GM13976 (cell line): Measurements from ENCODE around the gene JUP.

Experiments used
- DNase-seq: peaks from one replicate; pipeline ENCODE4 v3.0.0; 2012; ENCODE audit warnings: low spot score
- in situ Hi-C: fragments of 300-500 bp; cut with MboI; formaldehyde crosslinking; loops from one replicate; pipeline ENCODE4 v1.12.0; 2022; ENCODE audit warnings: low sequenced_read_pairs, mixed read lengths, inconsistent platforms; ENCODE audit not compliant: unreplicated experiment
- TF ChIP-seq, protein P1 (sequence below): IDR thresholded peaks from 2 replicates; pipeline ENCODE4 v1.5.1; 2012; ENCODE audit warnings: borderline replicate concordance, mild to moderate bottlenecking; ENCODE audit not compliant: insufficient read depth; ENCODE audit errors: extremely low read depth, missing control alignments, control extremely low read depth

JUP gene

DNA sequence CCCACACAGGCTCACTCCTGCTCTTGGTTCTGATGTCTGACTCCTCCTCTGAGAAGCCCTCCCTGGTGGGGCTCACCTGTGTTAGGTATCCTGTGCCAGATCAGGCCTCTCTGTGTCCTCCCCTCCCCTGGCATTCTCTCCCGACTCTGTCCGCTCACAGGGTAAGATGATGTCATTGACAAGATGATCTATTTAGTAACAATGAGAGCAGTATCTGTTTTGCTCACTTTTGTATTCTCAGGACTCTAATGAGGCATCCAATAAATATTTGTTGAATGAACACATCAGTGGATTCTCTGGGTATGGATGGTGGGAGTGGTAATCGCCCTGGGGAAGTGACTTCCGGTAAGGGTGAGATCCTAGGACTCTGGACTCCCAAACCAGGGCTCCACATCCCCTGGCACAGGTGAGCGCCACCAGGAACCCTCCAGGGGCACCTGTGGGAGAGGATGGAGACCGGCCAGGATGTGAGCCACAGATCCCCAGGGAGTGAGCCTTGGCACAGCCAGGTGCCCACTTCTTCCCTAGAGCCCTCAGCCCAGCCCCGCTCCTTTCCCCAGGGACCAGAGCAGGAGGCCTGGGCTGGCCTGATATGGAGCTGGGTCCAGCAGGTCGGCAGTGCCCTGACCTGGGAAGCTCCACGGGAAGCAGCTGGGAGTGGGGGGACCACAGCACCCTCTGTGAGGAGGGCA, 46.7 kb downstream of the JUP start:
- TF ChIP-seq, protein P1, sequence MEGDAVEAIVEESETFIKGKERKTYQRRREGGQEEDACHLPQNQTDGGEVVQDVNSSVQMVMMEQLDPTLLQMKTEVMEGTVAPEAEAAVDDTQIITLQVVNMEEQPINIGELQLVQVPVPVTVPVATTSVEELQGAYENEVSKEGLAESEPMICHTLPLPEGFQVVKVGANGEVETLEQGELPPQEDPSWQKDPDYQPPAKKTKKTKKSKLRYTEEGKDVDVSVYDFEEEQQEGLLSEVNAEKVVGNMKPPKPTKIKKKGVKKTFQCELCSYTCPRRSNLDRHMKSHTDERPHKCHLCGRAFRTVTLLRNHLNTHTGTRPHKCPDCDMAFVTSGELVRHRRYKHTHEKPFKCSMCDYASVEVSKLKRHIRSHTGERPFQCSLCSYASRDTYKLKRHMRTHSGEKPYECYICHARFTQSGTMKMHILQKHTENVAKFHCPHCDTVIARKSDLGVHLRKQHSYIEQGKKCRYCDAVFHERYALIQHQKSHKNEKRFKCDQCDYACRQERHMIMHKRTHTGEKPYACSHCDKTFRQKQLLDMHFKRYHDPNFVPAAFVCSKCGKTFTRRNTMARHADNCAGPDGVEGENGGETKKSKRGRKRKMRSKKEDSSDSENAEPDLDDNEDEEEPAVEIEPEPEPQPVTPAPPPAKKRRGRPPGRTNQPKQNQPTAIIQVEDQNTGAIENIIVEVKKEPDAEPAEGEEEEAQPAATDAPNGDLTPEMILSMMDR, result no peak
- in situ Hi-C loops, result loop anchor here (10.0 kb wide), 1 partner anchor 65 kb away; no protein-coding TSS in a partner anchor
- no peak for DNase-seq

DNA sequence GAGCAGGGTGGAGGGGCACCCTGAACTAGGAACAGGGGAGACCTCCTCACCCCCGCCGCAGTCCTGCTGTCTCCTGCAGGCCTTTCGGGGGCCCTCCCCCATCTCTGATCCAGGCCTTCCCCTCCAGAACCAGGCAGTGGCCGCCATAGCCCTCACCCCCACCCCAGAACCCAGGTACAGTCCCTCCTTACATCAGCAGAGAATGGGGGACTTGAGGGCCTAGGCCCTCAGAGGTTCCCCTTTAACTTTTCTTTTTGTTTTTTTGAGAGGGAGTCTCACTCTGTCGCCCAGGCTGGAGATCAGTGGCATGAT, 47.8 kb downstream of the JUP start:
- in situ Hi-C loops, result loop anchor here (10.0 kb wide), 1 partner anchor 66 kb away; no protein-coding TSS in a partner anchor
- DNase-seq, result no peak
- TF ChIP-seq, protein P1, result no peak

DNA sequence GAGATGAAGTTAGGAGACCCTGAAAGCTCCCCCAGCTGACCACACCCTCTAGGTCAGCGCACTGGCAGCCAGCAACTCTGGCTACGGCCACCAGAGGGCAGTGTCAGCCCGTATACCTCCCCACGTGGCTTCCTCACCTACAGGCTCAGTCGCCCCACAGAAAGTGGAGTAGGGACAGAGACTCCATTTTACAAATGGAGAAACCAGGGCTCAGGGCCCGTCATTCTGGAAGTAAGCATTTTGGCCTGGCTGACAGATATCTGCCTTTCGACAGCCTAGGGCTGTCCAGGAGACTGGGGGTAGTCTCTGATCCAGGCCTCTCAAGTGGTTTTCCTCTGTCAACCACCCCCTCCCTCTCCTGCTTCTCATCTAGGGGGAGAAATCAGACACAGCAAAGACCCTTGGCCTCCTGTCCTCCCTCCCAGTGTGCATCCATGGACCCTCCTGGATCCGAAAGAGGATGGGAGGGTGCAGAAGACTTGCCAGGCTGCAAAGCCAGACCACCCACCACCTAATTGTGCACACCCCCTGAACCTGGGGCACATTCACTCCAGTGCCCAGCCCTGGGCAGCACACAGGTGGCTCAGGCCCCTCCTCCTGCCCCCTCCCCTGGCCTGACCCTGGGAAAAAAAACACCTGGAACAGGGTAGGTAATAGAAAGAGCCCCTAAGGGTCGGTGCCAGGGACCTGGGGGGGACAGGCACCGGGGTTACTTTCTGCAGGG, 48.3 kb downstream of the JUP start:
- in situ Hi-C loops, result loop anchor here (10.0 kb wide), 1 partner anchor 67 kb away; no protein-coding TSS in a partner anchor
- TF ChIP-seq, protein P1, result peak; percentile 90
- peak; percentile 94 for DNase-seq

DNA sequence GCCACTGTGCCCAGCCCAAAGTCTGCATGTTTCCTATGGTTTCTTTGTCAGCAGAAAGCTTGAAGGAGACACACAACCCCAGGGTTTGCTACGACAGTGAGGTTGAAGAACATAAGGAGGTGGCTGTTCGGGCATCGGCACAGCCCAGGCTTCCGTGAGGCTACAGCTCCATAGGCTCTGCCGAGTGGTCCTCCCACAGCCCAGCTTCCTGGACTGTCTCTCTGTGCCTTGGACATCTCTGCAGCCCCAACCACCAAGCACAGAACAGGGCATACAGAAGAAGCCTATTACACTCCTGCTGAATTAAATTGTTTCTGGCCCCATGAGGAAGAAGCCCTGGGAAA, 48.9 kb downstream of the JUP start:
- TF ChIP-seq, protein P1, result no peak
- no peak for DNase-seq
- in situ Hi-C loops, result loop anchor here (10.0 kb wide), 1 partner anchor 67 kb away; no protein-coding TSS in a partner anchor

DNA sequence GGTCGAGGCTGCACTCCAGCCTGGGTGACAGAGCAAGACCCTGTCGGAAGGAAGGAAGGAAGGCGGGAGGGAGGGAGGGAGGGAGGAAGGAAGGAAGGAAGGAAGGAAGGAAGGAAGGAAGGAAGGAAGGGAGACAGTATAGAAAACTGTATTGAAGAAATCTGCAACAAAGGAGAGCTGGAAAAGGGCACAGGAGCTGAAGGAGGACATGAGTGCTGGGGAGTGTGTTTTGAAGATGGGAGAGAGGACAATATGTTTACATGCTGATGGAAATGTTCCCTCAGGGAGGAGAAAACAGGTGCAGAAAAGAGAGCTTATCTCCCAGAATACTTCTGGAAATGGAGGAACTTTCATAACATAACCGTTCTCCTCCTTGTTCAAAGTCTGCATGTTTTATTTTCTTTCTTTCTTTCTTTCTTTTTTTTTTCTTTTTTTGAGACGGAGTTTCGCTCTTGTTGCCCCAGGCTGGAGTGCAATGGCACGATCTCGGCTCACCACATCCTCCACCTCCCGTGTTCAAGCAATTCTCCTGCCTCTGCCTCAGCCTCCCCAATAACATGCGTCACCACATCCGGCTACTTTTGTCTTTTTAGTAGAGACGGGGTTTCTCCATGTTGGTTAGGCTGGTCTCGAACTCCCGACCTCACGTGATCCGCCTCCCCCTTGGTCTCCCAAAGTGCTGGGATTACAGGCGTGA, 49.4 kb downstream of the JUP start:
- no peak for DNase-seq
- in situ Hi-C loops, result loop anchor here (10.0 kb wide), 1 partner anchor 68 kb away; no protein-coding TSS in a partner anchor
- TF ChIP-seq, protein P1, result no peak

DNA sequence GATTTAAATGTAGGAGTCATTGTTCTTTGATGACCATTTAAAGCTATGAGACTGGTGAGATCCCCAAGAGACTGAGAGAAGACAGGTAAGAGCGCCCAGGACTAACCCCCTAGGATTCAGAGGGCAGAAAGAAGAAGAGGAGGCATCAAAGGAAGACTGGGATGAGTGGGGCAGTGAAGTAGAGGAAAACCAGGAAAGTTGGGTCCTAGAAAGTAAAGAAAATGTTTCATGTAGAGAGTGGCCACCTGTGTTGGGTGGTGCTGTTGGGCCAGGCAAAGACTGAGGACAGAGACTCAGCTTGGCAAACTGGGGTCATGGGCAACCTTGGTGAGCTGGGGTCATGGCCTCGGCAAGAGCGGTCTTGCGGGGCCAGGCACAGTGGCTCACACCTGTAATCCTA, 50.8 kb downstream of the JUP start:
- DNase-seq, result no peak
- in situ Hi-C loops, result loop anchor here (10.0 kb wide), 1 partner anchor 69 kb away; no protein-coding TSS in a partner anchor
- TF ChIP-seq, protein P1, result no peak
